IMR-90 (cell line): ENCODE measurements around the gene LIPJ. TPM values are rescaled to one million over a fixed set of nuclear protein-coding genes. Genes with fewer than 3 reads are reported as not detected.

Experiments
- ATAC-seq: fragments of 200-7000 bp; cut with Tn5 transposase; 2 replicates; pipeline ENCODE4 v1.9.1; 2020; ENCODE audit warnings: low read depth, mild to moderate bottlenecking, moderate library complexity
- BruUV-seq: library from RNA; stranded (reverse); fragments of 400-500 nt; replicated peaks from 2 replicates; lab custom pipeline; 2021; lab: Mats Ljungman, UMichigan
- CTCF ChIA-PET: fragments of 300-600 bp; formaldehyde crosslinking; extraction: SDS; loops from one replicate; lab custom pipeline; 2021; ENCODE audit warnings: antibody characterized with exemption; lab: Yijun Ruan, JAX
- POLR2A ChIA-PET: fragments of 300-600 bp; sonication (Branson Sonifier 250); formaldehyde crosslinking; loops from one replicate; lab custom pipeline; 2022; ENCODE audit warnings: antibody characterized with exemption; ENCODE audit not compliant: unreplicated experiment; lab: Charles Lee
- DNase-seq: peaks from one replicate; pipeline ENCODE4 v3.0.0; 2013
- H2AFZ ChIP-seq: replicated peaks from 2 replicates; pipeline ENCODE3; 2013; ENCODE audit warnings: low read length, mild to moderate bottlenecking; ENCODE audit not compliant: poor library complexity
- H2AK5ac ChIP-seq: 2 replicates; pipeline ENCODE4 v1.6.1; 2013; ENCODE audit warnings: low read depth, low read length, inconsistent platforms
- H2AK9ac ChIP-seq: replicated peaks from 2 replicates; pipeline ENCODE3; 2013; ENCODE audit warnings: mild to moderate bottlenecking, low read depth, low read length, moderate library complexity; ENCODE audit not compliant: poor library complexity
- H2BK120ac ChIP-seq: 2 replicates; pipeline ENCODE4 v1.6.1; 2013; ENCODE audit warnings: low read depth, low read length, inconsistent platforms
- H2BK15ac ChIP-seq: 3 replicates; pipeline ENCODE4 v1.6.1; 2013; ENCODE audit warnings: low read depth, low read length, inconsistent platforms
- H2BK20ac ChIP-seq: 2 replicates; pipeline ENCODE4 v1.6.1; 2013; ENCODE audit warnings: low read depth, mild to moderate bottlenecking, inconsistent platforms, low read length, moderate library complexity
- H2BK5ac ChIP-seq: 2 replicates; pipeline ENCODE4 v1.6.1; 2013; ENCODE audit warnings: mild to moderate bottlenecking, low read depth, low read length, inconsistent platforms; ENCODE audit not compliant: poor library complexity, severe bottlenecking
- H3K14ac ChIP-seq: replicated peaks from 2 replicates; pipeline ENCODE4 v1.6.1; 2013; ENCODE audit warnings: low read depth, low read length, inconsistent platforms
- H3K18ac ChIP-seq: 2 replicates; pipeline ENCODE4 v1.6.1; 2013; ENCODE audit warnings: low read depth, low read length, control low read depth
- H3K23ac ChIP-seq: 2 replicates; pipeline ENCODE4 v1.6.1; 2013; ENCODE audit warnings: low read depth, low read length, inconsistent platforms
- H3K27ac ChIP-seq: 2 replicates; pipeline ENCODE4 v1.5.1; 2013; ENCODE audit warnings: mild to moderate bottlenecking, control low read depth, low read length; ENCODE audit not compliant: insufficient read depth
- H3K27me3 ChIP-seq: 2 replicates; pipeline ENCODE4 v1.6.1; 2013; ENCODE audit warnings: low read length; ENCODE audit not compliant: control insufficient read depth, insufficient read depth
- H3K36me3 ChIP-seq: 2 replicates; pipeline ENCODE4 v1.6.1; 2013; ENCODE audit warnings: low read length, mixed read lengths; ENCODE audit not compliant: control insufficient read depth, insufficient read depth
- H3K4ac ChIP-seq: 2 replicates; pipeline ENCODE4 v1.6.1; 2013; ENCODE audit warnings: low read depth, low read length, inconsistent platforms
- H3K4me1 ChIP-seq: 2 replicates; pipeline ENCODE4 v1.6.1; 2013; ENCODE audit warnings: low read length, mixed read lengths; ENCODE audit not compliant: control insufficient read depth, insufficient read depth
- H3K4me2 ChIP-seq: 2 replicates; pipeline ENCODE4 v1.6.1; 2013; ENCODE audit warnings: low read depth, mild to moderate bottlenecking, control low read depth, low read length, moderate library complexity
- H3K4me3 ChIP-seq: 2 replicates; pipeline ENCODE4 v1.5.1; 2013; ENCODE audit warnings: low read depth, mild to moderate bottlenecking, control low read depth, low read length, moderate library complexity; ENCODE audit not compliant: insufficient read depth
- H3K56ac ChIP-seq: 2 replicates; pipeline ENCODE4 v1.6.1; 2013; ENCODE audit warnings: low read length, inconsistent platforms; ENCODE audit not compliant: insufficient read depth; ENCODE audit errors: extremely low read depth
- H3K79me1 ChIP-seq, 2 experiments: 2 replicates each; pipeline ENCODE4 v1.6.1; 2013; ENCODE audit warnings: low read length in 2 of 2, inconsistent platforms in 1 of 2, low read depth in 1 of 2
- H3K9ac ChIP-seq: 2 replicates; pipeline ENCODE4 v1.6.1; 2013; ENCODE audit warnings: low read depth, low read length, control low read depth
- H3K9me1 ChIP-seq: 2 replicates; pipeline ENCODE4 v1.6.1; 2013; ENCODE audit warnings: low read length, inconsistent platforms; ENCODE audit not compliant: insufficient read depth
- H3K9me3 ChIP-seq: 2 replicates; pipeline ENCODE4 v1.6.1; 2013; ENCODE audit warnings: low read length; ENCODE audit not compliant: control insufficient read depth, insufficient read depth
- H4K20me1 ChIP-seq: 2 replicates; pipeline ENCODE4 v1.6.1; 2013; ENCODE audit warnings: low read length, inconsistent platforms; ENCODE audit not compliant: insufficient read depth
- H4K5ac ChIP-seq: 2 replicates; pipeline ENCODE4 v1.6.1; 2013; ENCODE audit warnings: mild to moderate bottlenecking, low read depth, low read length, control low read depth
- H4K8ac ChIP-seq, 2 experiments: 2 replicates each; pipeline ENCODE4 v1.6.1; 2013; ENCODE audit warnings: low read depth in 2 of 2, low read length in 2 of 2, control low read depth in 1 of 2, inconsistent platforms in 1 of 2
- H4K91ac ChIP-seq: 2 replicates; pipeline ENCODE4 v1.6.1; 2013; ENCODE audit warnings: low read depth, low read length, inconsistent platforms; ENCODE audit not compliant: insufficient read depth
- BHLHE40 ChIP-seq: fragments of 150-350 bp; IDR thresholded peaks from 2 replicates; pipeline ENCODE4 v1.6.1; 2016; ENCODE audit warnings: mild to moderate bottlenecking, low read depth, low read length
- CEBPB ChIP-seq: IDR thresholded peaks from 2 replicates; pipeline ENCODE4 v1.6.1; 2012; ENCODE audit warnings: low read depth, low read length, improper control_type of control experiment
- CHD1 ChIP-seq: IDR thresholded peaks from 2 replicates; pipeline ENCODE4 v1.6.1; 2012; ENCODE audit warnings: low read depth, low read length, improper control_type of control experiment
- MAFK ChIP-seq: IDR thresholded peaks from 2 replicates; pipeline ENCODE4 v1.6.1; 2012; ENCODE audit warnings: low read depth, low read length, improper control_type of control experiment
- MAZ ChIP-seq: IDR thresholded peaks from 2 replicates; pipeline ENCODE4 v1.6.1; 2012; ENCODE audit warnings: low read depth, mild to moderate bottlenecking, low read length, improper control_type of control experiment, moderate library complexity, borderline replicate concordance
- MXI1 ChIP-seq: IDR thresholded peaks from 2 replicates; pipeline ENCODE4 v1.6.1; 2012; ENCODE audit warnings: low read depth, mild to moderate bottlenecking, low read length, moderate library complexity, borderline replicate concordance
- POLR2A ChIP-seq: IDR thresholded peaks from 2 replicates; pipeline ENCODE4 v1.6.1; 2012; ENCODE audit warnings: mild to moderate bottlenecking, low read depth, low read length
- RAD21 ChIP-seq: IDR thresholded peaks from 2 replicates; pipeline ENCODE4 v1.6.1; 2012; ENCODE audit warnings: low read length, improper control_type of control experiment
- RFX5 ChIP-seq: IDR thresholded peaks from 2 replicates; pipeline ENCODE4 v1.8.0; 2012; ENCODE audit warnings: low read depth, mild to moderate bottlenecking, low read length, moderate library complexity
- SMC3 ChIP-seq: fragments of 150-350 bp; IDR thresholded peaks from 2 replicates; pipeline ENCODE4 v1.6.1; 2016; ENCODE audit warnings: low read depth, mild to moderate bottlenecking, antibody characterized with exemption, low read length, moderate library complexity
- USF2 ChIP-seq: fragments of 150-350 bp; IDR thresholded peaks from 2 replicates; pipeline ENCODE4 v1.6.1; 2017; ENCODE audit warnings: mild to moderate bottlenecking, antibody characterized with exemption, low read length, low read depth
- WGBS, 2 experiments: methylation state at CpG; one replicate each; pipeline versions ENCODE4 v1.1.5 to v1.1.7; 2013; ENCODE audit warnings: missing lambda C conversion rate in 2 of 2; ENCODE audit not compliant: insufficient read length in 1 of 2; ENCODE audit errors: extremely low coverage in 2 of 2; 5-methylcytosine and 5-hydroxymethylcytosine counted together
- dilution Hi-C: fragments of 300-500 bp; cut with HindIII; formaldehyde crosslinking; loops from one replicate; pipeline ENCODE4 v1.14.3; 2018; ENCODE audit warnings: low sequenced_read_pairs; ENCODE audit not compliant: unreplicated experiment
- in situ Hi-C: fragments of 300-500 bp; cut with MboI; formaldehyde crosslinking; loops from 3 replicates; pipeline ENCODE4 v1.14.3; 2019; ENCODE audit warnings: low sequenced_read_pairs, inconsistent platforms, mixed read lengths
- intact Hi-C: fragments of 100-400 bp; cut with micrococcal nuclease; formaldehyde crosslinking; loops from 2 replicates; pipeline ENCODE4 v1.10.0; 2022
- polyA plus RNA-seq, 3 experiments: library from polyadenylated mRNA; depleted of rRNA; stranded (reverse); fragments of >200 nt; gene quantifications; 2 replicates each; pipeline ENCODE4 v1.2.3, GENCODE V29; 2012; ENCODE audit warnings: low replicate concordance in 1 of 3
- total RNA-seq: library from RNA; depleted of rRNA; stranded (reverse); fragments of >200 nt; gene quantifications from 2 replicates; pipeline ENCODE4 v1.2.3, GENCODE V29; 2012
- TF ChIP-seq, protein P1 (sequence below): conservative IDR thresholded peaks from 2 replicates; pipeline ENCODE4 v1.5.1; 2012; ENCODE audit warnings: mild to moderate bottlenecking, low read depth, low read length, improper control_type of control experiment

Gene LIPJ
- total and polyA plus RNA-seq, 2 of the 4 experiments (the other 2 are of a cell fraction) = not detected

DNA sequence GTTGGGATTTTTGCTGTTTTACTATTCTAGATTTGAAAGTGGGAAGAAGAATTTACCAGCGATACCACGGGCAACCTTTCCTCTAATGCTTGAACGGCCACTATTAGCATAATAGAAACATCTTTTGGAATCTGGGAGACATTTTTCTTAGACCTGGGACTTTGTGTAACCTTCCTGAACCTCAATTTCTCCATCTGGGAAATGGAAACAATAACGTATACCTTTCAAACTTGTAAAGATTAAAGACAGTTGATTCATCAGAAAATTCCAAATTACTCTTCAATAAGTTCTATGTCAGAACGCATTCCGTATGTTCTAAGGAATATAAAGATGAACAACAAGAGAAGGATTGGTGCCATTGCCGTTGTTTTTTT lies 3.0 kb upstream of the LIPJ start:
- POLR2A ChIA-PET = interaction anchor here (1.1 kb wide), 2 partner anchors 9 to 249 kb away, joined by 4 to 6 read pairs; no protein-coding TSS in a partner anchor

More for the DNA sequence above, 3.0 kb upstream of the LIPJ start:
- H4K5ac ChIP-seq = no peak overlapping the region; the same call in 1 of the 2 replicates
- H3K14ac ChIP-seq = no peak overlapping the region
- no peaks in the 10 kb centered on the region for H3K27me3 ChIP-seq
- H2AK5ac ChIP-seq = no peak overlapping the region
- H3K79me1 ChIP-seq = no peaks in the 10 kb centered on the region
- no peaks in the 10 kb centered on the region for H3K4me1 ChIP-seq
- CTCF ChIA-PET = interaction anchor here (0.8 to 1.9 kb wide), 12 partner anchors 11 to 226 kb away, joined by 3 to 13 read pairs (median 4); no protein-coding TSS in a partner anchor
- H4K91ac ChIP-seq = no peak overlapping the region
- no TSS peak for BruUV-seq
- intact Hi-C loops (loop anchor here (5.0 kb wide), 1 partner anchor 229 kb away; no protein-coding TSS in a partner anchor), dilution Hi-C loops (no loop called here), in situ Hi-C loops (no loop called here)
- peak overlapping the region; percentile 59 for H3K4me3 ChIP-seq
- H2BK20ac ChIP-seq = no peak overlapping the region
- no peak overlapping the region for H3K23ac ChIP-seq
- peak overlapping the region; percentile 86 to 97; a peak in 2 of 4 replicates for H4K8ac ChIP-seq
- WGBS, 2 experiments = no CpG with 5 or more reads among the region's 7 CpGs
- H3K9me3 ChIP-seq = no peaks in the 10 kb centered on the region
- H2BK15ac ChIP-seq = no peak overlapping the region
- peak overlapping the region; percentile 42; the same call in 1 of the 2 replicates for H3K9ac ChIP-seq
- TF ChIP-seq CHD1 (no peak), CEBPB (no peak), USF2 (no peak), MAFK (no peak), BHLHE40 (no peak), POLR2A (no peak), MXI1 (no peak), RAD21 (no peak), RFX5 (no peak), SMC3 (no peak), MAZ (no peak)
- TF ChIP-seq, protein P1, sequence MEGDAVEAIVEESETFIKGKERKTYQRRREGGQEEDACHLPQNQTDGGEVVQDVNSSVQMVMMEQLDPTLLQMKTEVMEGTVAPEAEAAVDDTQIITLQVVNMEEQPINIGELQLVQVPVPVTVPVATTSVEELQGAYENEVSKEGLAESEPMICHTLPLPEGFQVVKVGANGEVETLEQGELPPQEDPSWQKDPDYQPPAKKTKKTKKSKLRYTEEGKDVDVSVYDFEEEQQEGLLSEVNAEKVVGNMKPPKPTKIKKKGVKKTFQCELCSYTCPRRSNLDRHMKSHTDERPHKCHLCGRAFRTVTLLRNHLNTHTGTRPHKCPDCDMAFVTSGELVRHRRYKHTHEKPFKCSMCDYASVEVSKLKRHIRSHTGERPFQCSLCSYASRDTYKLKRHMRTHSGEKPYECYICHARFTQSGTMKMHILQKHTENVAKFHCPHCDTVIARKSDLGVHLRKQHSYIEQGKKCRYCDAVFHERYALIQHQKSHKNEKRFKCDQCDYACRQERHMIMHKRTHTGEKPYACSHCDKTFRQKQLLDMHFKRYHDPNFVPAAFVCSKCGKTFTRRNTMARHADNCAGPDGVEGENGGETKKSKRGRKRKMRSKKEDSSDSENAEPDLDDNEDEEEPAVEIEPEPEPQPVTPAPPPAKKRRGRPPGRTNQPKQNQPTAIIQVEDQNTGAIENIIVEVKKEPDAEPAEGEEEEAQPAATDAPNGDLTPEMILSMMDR = no peak
- no peak for ATAC-seq
- no peak overlapping the region for H3K56ac ChIP-seq
- H3K4ac ChIP-seq = no peak overlapping the region
- H2BK5ac ChIP-seq = no peak overlapping the region
- H3K27ac ChIP-seq = peak overlapping the region; percentile 36; the same call in 1 of the 2 replicates
- no peak overlapping the region for H2AK9ac ChIP-seq
- H3K4me2 ChIP-seq = peak overlapping the region; percentile 72
- H4K20me1 ChIP-seq = no peaks in the 10 kb centered on the region
- 0 out of 2 replicates have a peak, but pooled peaks cover 2% of the 10 kb centered on the region for H3K9me1 ChIP-seq
- peak overlapping the region; percentile 99 for H2AFZ ChIP-seq
- H2BK120ac ChIP-seq = no peak overlapping the region
- no peak for DNase-seq
- no peak overlapping the region for H3K18ac ChIP-seq
- no peaks in the 10 kb centered on the region for H3K36me3 ChIP-seq
